GM19193 (cell line): Measurements from ENCODE around the gene NFS1.

ENCODE experiments used
- POLR2A ChIP-seq: IDR thresholded peaks from 4 replicates; pipeline ENCODE4 v1.6.1; 2011; ENCODE audit not compliant: insufficient read depth, insufficient read length; ENCODE audit errors: extremely low read depth

NFS1 gene

DNA sequence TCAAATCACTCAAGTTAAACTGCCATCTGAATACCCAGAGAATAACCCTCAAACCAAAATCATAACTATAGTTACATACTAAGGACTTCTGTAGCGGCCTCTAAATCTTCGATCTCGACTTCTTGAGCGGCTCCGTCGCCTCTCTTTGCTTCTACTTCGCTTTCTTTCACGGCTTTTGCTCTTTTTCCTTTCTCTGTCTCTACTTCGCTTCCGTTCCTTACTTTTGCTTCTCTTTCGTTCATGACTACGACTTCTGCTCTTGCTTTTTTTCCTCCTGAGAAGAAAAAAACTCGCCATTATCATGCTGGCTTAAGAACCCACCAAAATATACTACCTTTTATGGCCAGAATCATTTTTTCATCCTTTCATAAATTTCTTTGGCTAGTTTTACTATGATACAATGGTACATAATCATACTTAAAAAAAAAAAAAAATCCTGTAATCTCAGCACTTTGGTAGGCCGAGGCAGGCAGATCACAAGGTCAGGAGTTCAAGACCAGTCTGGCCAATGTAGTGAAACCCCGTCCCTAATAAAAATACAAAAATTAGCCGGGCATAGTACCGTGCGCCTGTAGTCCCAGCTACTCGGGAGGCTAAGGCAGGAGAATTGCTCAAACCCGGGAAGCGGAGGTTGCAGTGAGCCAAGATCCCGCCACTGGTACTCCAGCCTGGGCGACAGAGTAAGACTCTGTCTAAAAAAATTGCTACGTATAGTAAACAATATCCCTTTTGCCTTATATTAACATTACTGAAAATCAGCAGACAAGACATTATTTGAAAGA lies 32.9 kb upstream of the NFS1 start:
- no peak for TF ChIP-seq POLR2A

DNA sequence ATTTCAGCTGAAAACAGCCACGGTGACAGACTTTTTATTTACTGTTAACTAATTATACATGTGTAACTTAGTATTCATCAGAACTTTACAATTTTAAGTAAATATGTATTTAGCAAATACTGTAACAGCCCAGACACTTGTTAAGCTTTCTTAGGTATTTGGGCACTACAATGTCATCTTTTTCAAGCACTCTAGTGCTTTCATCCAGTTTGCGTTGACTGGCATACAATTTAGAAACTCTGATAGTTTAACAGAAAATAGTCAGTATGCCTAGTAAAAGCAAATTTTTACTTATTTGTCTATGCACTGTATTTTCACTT lies 32.3 kb upstream of the NFS1 start:
- TF ChIP-seq POLR2A, result no peak

DNA sequence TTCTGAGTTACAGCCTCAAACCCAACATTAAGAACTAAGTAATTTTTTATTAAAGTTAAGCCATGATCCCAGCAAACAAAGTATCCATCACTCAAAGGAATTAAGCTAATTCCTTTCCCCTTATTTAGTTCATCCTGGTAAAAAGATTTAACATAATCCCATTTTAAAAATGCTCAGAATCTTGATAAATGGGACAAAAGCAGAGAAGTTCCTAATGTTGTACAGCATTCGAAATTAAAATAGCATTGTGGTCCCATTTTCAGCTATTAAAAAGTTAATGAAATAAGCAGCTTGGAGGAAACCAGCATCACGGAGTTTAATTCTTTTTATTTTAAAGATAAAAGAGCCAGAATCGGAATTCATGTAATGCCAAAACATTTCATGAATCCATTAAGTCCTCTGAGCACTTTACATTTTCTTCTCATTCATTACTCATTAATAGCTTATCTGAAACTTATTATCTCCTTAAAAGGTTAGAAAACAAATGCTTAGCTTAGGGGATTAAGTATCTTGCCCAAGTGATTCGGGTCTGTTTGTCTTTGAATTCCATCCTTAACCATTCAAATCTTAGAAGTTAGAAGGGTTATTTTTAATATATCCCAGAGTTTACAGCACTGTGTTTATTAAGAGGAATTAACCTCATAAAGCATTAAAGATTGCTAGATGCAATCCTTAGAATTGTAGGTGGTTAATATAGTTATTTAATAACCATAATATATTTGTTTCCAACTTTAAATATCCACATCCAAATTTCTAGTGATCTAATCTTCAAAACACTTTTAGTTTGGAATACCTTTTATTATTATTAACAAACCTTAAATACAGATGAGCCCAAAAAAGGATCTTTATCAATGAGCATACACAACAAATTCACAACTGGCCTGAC lies 31.7 kb upstream of the NFS1 start:
- TF ChIP-seq POLR2A, result no peak

DNA sequence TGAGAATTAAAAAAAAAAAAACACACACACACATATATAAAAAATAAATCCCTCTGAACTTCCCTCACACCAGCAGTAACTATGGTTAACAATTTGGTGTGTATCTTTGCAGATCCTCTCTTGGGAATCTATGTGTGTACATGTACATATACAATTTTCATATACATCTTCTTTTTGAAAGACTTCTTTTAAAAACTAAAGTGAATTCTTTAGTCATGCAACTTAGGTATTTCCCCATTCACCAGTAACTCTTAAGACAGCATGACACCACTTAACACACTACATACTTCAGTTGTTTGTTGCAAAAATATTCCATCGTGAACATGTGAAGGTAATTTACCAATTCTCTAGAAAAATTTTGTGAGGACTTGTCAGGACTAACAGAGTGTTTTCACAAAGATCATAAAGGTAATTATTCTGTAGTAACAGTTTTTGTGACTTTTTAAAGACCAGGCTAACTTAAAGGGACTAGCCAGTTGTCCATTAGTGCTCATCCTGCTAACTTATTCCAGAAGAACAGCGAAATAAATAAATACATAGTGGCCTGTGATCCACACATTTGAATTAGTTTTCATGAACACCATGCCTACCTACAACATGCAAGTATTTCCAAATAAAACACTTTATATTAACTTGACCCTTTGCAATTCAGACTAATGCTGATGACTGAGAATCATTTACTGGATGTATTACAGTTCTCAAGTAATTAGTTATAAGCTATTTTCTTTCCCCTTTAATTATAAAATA lies 30.9 kb upstream of the NFS1 start:
- TF ChIP-seq POLR2A, result no peak

DNA sequence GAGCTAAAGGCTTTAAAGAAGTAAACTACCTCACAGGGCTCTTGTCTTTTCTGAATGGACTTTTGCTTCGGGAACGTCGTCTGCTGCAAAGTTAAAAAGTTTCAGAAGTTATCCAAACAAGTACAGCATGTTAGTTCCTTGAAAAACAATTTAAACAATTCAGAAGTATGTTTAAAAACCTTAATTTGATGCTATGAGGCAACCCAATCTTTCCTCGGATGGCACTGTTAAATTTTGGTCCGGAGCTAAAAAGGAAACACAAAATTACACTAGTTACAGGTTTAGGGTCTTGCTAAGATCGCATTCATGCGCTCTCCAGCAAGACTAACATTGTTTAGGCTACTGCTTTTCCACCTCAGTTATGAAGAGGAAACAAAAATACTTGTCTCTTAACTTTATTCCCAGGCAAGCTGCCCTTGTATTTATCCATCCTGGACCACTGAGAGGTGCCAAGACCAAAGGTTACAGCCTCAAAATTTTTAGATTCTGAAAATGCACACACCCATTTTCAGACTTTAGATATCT lies 30.2 kb upstream of the NFS1 start:
- no peak for TF ChIP-seq POLR2A

DNA sequence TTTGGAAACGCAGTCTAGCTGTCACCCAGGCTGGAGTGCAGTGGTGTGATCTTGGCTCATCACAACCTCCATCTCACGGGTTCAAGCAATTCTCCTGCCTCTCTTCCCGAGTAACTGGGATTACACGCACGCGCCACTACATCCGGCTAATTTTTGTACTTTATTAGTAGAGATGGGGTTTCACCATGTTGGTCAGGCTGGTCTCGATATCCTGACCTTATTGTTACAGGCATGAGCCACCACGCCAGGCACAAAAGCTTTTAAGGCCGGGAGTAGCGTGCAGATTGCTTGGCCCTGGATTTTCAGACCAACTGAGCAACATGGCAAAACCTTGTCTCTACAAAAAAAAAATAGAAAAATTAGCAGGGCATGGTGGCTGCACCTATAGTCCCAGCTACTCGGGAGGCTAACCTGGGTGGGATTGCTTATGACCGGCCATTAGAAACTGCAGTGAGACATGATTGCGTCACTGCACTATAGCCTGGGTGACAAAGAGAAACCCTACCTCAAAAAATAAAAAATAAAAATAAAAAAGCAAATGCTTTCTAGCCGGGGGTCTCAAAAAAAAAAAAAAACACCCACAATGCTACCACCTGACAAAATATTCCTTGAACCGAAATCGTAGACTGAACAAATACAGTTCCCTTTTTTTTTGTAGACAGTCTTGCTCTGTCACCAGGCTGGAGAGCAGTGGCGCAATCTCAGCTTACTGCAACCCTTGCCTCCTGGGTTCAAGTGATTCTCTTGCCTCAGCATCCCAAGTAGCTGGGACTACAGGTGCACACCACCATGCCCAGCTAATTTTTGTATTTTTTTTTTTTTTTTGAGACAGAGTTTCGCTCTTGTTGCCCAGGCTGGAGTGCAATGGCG lies 27.9 kb upstream of the NFS1 start:
- no peak for TF ChIP-seq POLR2A

DNA sequence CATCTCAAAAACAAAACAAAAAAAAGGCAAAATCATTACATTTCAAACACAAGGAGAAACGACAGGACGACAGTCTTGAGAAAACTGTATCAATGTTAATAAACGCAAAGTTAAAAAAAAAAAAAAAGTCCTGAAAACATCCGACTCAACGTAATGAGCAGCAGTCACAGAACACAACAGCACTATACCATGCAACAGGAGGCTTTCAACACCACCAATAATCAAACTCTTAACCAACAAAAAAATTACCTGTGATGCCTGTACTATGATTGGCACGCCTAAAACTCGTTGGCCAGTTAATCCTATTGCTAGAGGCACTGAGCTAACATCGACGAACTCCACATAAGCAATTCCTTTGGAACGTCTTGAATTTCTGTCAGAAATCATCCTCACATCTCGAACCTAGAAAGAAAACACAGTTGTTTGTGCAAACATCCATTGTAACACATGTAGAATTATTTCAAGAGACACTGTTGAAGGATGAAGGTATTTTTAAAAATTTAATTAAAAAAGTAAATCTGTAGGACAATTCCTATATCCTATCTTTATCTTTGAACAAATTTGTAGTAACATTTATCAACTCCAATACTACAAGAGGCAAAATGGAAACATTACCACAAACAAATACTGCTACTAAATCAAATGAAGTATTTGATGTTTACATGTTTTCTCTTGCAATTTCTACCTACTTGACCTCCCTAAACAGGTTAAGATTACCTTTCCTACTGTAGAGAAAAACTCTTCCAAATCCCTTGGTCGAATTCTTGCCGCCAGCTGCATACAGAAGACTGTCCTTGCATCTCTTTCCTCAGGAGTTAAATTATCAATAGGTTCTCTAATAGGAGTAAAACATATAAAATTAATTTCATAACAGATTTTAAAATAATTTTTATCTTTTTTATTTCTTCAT lies 25.4 kb upstream of the NFS1 start:
- TF ChIP-seq POLR2A, result peak; percentile 32

DNA sequence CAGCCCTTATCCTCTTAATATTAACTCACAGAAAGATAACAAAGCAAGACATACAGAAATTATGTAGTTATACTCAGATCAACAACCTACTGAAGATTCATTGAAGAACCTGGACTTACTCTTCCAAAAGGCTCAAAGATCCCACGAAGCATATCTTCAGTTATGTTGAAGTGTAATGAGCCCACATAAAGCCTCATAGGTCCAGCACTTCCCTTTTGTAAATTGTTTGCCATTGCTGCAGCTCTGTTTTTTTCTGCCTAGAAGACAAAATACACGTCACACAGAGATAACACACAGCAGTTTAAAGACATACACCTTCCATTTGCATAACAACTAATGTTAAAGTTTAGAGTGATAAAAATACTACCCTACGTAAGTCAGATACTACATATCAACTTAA lies 22.5 kb upstream of the NFS1 start:
- TF ChIP-seq POLR2A, result no peak

DNA sequence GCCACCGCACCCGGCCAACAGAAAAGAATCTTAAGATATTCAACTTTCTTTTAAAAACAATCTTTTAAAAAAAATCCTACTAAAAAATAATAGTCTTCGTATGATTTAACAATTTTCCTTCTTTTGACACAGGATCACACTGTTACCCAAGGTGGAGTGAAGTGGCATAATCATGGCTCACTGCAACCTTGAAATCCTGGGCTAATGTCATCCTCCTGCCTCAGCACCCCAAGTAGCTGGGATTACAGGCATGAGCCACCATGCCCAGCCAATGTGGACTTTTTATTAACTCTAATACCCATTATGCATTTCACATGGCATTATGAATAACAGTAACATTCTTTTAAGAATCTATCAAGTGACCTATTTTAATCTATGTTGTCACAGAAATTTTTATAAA lies 22.1 kb upstream of the NFS1 start:
- TF ChIP-seq POLR2A, result no peak

DNA sequence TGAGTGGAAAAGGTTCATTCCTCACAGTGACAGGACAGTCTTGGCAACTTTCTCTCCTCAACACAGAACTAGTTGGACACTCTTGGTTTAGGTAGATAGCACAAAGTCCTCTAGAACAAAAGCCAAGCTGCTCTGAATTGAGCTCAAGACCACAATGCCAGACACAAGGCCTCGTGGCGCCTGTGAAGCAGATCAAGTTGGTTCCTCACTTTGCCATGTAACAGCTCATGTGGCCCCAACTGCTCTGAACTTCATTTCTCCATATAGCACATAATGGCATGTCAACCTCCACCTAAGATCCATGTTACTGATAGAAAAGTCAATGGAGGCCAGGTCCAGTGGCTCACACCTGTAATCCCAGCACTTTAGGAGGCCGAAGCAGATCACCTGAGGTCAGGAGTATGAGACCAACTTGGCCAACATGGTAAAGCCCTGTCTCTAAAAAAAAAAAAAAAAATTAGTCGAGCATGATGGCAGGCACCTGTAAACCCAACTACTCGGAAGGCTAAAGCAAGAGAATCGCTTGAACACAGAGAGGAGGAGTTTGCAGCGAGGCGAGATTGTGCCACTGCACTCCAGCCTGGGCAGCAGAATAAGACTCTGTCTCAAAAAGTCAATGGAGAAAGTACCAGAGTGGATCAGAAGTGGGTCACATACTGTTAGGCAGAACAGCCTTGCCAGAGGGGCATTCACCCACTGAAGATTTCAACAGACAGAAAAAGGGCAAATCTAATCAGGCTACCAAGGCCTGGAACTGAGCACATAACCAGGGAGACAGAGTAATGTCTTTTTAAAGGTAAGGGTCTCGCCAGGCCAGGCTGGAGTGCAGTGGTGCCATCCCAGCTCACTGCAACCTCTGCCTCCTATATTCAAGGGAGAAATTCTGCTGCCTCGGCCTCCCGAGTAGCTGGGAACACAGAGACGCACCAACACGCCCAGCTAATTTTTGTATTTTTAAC lies 21.3 kb upstream of the NFS1 start:
- no peak for TF ChIP-seq POLR2A

DNA sequence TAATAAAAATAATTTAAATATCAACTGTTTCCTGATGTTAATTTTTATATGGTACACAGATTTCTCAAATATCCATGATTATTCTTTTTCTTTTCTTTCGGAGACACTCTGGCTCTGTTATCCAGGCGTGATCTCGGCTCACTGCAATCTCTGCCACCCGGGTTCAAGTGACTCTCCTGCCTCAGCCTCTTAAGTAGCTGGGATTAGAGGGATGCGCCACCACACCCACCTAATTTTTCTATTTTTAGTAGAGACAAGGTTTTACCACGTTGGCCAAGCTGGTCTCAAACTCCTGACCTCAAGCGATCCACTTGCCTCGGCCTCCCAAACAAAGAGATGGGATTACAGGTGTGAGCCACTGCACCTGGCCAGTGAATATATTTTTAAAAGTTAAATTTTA lies 20.6 kb upstream of the NFS1 start:
- TF ChIP-seq POLR2A, result no peak

DNA sequence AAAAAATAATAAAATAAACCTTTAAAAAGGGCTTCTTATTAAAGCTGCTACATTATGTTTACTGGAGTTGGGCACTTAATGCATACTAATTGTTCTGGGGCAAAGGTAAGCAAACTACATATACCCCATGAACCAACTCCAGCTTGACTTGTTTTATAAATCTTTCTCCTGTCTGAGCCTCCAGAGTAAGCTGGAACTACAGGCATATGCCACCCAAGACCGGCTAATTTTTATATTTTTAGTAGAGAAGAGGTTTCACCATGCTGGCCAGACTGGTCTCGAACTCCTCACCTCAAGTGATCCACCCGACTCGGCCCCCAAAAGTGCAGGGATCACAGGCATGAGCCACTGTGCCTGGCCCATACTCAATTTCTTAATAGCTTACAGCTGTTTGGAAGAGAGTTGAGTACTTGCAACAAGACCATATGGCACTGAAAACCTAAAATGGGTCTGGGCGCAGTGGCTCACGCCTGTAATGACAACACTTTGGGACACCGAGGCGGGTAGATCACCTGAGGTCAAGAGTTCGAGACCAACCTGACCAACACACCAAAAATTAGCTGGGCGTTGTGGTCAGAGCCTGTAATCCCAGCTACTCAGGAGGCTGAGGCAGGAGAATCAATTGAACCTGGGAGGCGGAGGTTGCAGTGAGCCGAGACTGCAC lies 20.0 kb upstream of the NFS1 start:
- TF ChIP-seq POLR2A, result no peak

DNA sequence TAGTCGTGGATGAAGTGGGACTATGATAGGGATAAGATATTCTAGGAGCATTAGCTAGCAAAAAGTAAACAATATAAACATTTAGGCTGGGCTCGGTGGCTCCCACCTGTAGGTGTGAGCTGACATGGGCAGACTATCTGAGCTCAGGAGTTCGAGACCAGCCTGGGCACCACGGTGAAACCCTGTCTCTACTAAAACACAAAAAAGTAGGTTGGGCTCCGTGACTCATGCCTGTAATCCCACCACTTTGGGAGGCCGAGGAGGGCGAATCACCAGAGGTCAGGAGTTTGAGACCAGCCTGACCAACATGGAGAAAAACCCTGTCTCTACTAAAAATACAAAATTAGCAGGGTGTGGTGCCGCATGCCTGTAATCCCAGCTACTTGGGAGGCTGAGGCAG lies 19.2 kb upstream of the NFS1 start:
- peak; percentile 22 for TF ChIP-seq POLR2A
